ENCODE data around the gene MAP3K14.
A peak's percentile ranks its signal among the peaks of the same experiment; 100 is the strongest.

The MAP3K14 gene

DNA sequence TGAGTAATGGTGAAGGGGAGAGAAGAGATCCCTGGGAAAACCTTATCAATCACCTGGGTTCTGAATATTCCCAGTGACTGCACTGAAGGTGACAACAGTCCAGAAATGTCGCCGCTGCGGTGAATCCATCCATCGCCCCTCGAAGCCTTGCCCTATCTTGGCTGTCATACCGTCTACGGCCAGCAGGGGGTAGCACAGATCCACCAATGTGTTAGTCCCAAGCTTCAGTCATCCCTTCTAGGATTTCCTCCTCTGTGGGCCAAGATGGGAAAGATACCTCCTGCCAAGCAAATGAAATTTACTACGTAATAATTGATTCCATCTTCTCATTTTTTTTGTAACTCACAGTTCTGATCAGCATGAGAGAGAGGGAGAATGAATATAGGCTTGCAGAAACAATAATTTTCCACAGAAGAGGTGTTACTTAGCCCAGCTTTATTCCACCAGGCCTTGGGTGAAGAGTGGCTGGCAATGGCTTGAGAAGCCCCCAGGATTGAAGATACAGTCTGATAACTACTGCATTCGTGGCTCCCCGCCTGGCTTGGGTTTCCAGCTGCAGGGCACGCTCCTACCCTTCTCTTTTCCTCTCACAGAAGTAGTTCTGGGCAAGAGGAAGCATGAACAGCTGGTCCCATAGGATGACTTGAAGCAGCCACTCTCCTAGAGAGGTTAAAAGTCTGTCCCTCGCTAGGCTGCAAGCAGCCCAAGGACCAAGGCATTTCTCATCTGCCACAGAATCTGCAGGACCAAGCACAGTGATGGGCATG lies 97.7 kb downstream of the MAP3K14 start:
- peak; percentile 81 for DNase-seq

Data from NCI-H1694 treated with DMSO at 0.1 percent for 48 hours (cell line).